ENCODE data around the gene MT1M. TPM values are rescaled to one million over a fixed set of nuclear protein-coding genes. Genes with fewer than 3 reads are reported as not detected.

The MT1M gene
- total and polyA plus RNA-seq, 2 donors from 2014 or later, result 15.3 to 27.9 TPM

- no peak overlapping the region for H3K9ac ChIP-seq (ENCODE audit: low read length in 3 of 3)
- TF ChIP-seq, protein P1, sequence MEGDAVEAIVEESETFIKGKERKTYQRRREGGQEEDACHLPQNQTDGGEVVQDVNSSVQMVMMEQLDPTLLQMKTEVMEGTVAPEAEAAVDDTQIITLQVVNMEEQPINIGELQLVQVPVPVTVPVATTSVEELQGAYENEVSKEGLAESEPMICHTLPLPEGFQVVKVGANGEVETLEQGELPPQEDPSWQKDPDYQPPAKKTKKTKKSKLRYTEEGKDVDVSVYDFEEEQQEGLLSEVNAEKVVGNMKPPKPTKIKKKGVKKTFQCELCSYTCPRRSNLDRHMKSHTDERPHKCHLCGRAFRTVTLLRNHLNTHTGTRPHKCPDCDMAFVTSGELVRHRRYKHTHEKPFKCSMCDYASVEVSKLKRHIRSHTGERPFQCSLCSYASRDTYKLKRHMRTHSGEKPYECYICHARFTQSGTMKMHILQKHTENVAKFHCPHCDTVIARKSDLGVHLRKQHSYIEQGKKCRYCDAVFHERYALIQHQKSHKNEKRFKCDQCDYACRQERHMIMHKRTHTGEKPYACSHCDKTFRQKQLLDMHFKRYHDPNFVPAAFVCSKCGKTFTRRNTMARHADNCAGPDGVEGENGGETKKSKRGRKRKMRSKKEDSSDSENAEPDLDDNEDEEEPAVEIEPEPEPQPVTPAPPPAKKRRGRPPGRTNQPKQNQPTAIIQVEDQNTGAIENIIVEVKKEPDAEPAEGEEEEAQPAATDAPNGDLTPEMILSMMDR (IDR thresholded peaks at IDR 0.05; ENCODE audit: borderline replicate concordance, extremely low read depth, insufficient read depth), result peak; percentile 54
- no peak overlapping the region for H3K4me3 ChIP-seq (ENCODE audit: low read length in 3 of 3)
- intact Hi-C loops (cut with DNase I), result loop anchor here (10.0 kb wide), 1 partner anchor 84 kb away; the partner anchor contains the start of gene MT1X
- H3K9me3 ChIP-seq (ENCODE audit: control insufficient read depth in 2 of 3, insufficient read depth in 1 of 3, low read length in 3 of 3), result no peaks in the 10 kb centered on the region
- H3K36me3 ChIP-seq (ENCODE audit: control insufficient read depth in 2 of 3, insufficient read depth in 3 of 3, low read length in 3 of 3), result no peaks in the 10 kb centered on the region
- DNase-seq (peak in 2 of 5 donors; percentile 35 to 58), FAIRE-seq (no peak)
- no peak overlapping the region for H3K27ac ChIP-seq (ENCODE audit: low read depth in 2 of 2, low read length in 2 of 2)
- H3K4me1 ChIP-seq (ENCODE audit: control insufficient read depth in 2 of 3, insufficient read depth in 2 of 3, low read depth in 1 of 3, low read length in 3 of 3), result no peaks in the 10 kb centered on the region
- H3K27me3 ChIP-seq (ENCODE audit: control insufficient read depth, insufficient read depth, low read length), result no peaks in the 10 kb centered on the region
These were observed 32.0 kb upstream of the MT1M start for GRCh38 chr16:56600398-56600999.

DNA sequence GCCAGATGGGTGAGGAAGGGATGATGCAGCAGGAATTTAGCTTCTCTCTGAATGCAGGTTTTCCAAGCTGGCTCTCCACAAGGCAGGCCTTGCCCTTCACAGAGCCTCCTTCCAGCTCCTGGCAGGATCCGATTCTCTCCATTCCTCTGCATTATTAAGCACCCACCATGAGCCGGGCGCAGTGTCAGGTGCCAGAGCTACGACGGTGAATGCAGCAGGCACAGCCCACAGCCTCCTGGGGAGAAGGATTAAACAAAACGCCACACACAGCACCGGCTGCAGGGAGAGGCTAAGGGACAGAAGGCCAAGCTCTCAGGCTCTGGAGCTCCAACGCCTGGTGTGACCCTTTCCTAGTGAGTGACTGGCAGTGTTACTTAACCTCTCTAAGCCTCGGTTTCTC lies 31.1 kb upstream of the MT1M start:
- no peak for FAIRE-seq
- no peak for DNase-seq
- no peak overlapping the region for H3K27ac ChIP-seq (ENCODE audit: low read depth in 2 of 2, low read length in 2 of 2)
- H3K4me3 ChIP-seq (ENCODE audit: low read length in 3 of 3), result no peak overlapping the region
- H3K27me3 ChIP-seq (ENCODE audit: control insufficient read depth, insufficient read depth, low read length), result no peaks in the 10 kb centered on the region
- no peaks in the 10 kb centered on the region for H3K36me3 ChIP-seq (ENCODE audit: control insufficient read depth in 2 of 3, insufficient read depth in 3 of 3, low read length in 3 of 3)
- intact Hi-C loops (cut with DNase I), result loop anchor here (10.0 kb wide), 1 partner anchor 83 kb away; the partner anchor contains the start of gene MT1X
- H3K9ac ChIP-seq (ENCODE audit: low read length in 3 of 3), result no peak overlapping the region
- H3K9me3 ChIP-seq (ENCODE audit: control insufficient read depth in 2 of 3, insufficient read depth in 1 of 3, low read length in 3 of 3), result no peaks in the 10 kb centered on the region
- peaks cover 0 to 3% (median 0%) of the 10 kb centered on the region in 3 donors for H3K4me1 ChIP-seq (ENCODE audit: control insufficient read depth in 2 of 3, insufficient read depth in 2 of 3, low read depth in 1 of 3, low read length in 3 of 3)
- TF ChIP-seq, protein P1 (IDR thresholded peaks at IDR 0.05; ENCODE audit: borderline replicate concordance, extremely low read depth, insufficient read depth), result no peak

DNA sequence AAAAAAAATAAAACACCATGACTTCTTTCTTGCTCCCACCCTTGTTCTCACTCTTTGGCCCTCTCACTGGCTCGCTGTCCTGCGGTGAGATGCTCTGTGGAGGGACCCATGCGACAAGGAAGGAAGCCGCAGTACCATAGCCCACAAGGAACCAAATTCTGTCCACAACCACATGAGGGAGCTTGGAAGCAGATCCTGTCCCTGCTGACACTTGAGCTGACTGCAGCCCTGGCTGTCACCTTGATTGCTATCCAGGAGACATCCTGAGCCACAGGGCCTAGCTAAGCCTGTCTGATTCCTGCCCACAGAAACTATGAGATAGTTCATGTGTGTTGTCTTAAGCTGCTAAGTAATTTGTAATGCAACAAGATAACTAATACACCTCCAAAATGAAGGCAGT lies 28.9 kb upstream of the MT1M start:
- Histone ChIP-seq H3K9ac (ENCODE audit: low read length in 3 of 3) (no peak overlapping the region), H3K4me3 (ENCODE audit: low read length in 3 of 3) (no peak overlapping the region), H3K36me3 (ENCODE audit: control insufficient read depth in 2 of 3, insufficient read depth in 3 of 3, low read length in 3 of 3) (no peaks in the 10 kb centered on the region), H3K27me3 (ENCODE audit: control insufficient read depth, insufficient read depth, low read length) (no peaks in the 10 kb centered on the region), H3K9me3 (ENCODE audit: control insufficient read depth in 2 of 3, insufficient read depth in 1 of 3, low read length in 3 of 3) (no peaks in the 10 kb centered on the region), H3K4me1 (ENCODE audit: control insufficient read depth in 2 of 3, insufficient read depth in 2 of 3, low read depth in 1 of 3, low read length in 3 of 3) (peaks cover 0 to 13% (median 11%) of the 10 kb centered on the region in 3 donors), H3K27ac (ENCODE audit: low read depth in 2 of 2, low read length in 2 of 2) (no peak overlapping the region)
- intact Hi-C loops (cut with DNase I), result loop anchor here (10.0 kb wide), 1 partner anchor 81 kb away; the partner anchor contains the start of gene MT1X
- FAIRE-seq (no peak), DNase-seq (peak in 3 of 5 donors; percentile 56 to 81 (median 67))
- TF ChIP-seq, protein P1 (IDR thresholded peaks at IDR 0.05; ENCODE audit: borderline replicate concordance, extremely low read depth, insufficient read depth), result peak; percentile 63

Measured in kidney (tissue), 14 donors.